Measurements from ENCODE around the gene LST1.
"Not testable (repeated sequence)": the region's sequence is repeated elsewhere in the genome, so short reads cannot be mapped to it uniquely, and the experiment has no call there.

The LST1 gene

GRCh38 chr6:31581434-31582229 is 4.4 kb upstream of the LST1 start:
- no peak for DNase-seq

GRCh38 chr6:31582230-31582643 is 3.8 kb upstream of the LST1 start, which contains the start of gene LTB:
Gene LTB, minus strand, starts transcription at chr6:31582424. Its CDS starts 7 bp downstream, at chr6:31582417.
- DNase-seq: no peak

- no peak for DNase-seq
Observed at GRCh38 chr6:31585491-31585890, 586 bp upstream of the LST1 start.

GRCh38 chr6:31586599-31587281 is 663 bp downstream of the LST1 start:
- DNase-seq: no peak

GRCh38 chr6:31587791-31588777 is 2.0 kb downstream of the LST1 start:
- no peak for DNase-seq

- no peak for DNase-seq
Observed at GRCh38 chr6:31588871-31589650, 3.0 kb downstream of the LST1 start.

- not testable (repeated sequence) for DNase-seq
Observed at GRCh38 chr6:31590691-31591090, 4.6 kb downstream of the LST1 start.

GRCh38 chr6:31592396-31592771 is 6.3 kb downstream of the LST1 start:
- DNase-seq: no peak

- DNase-seq: peak; percentile 6
Observed at GRCh38 chr6:31597006-31597405, 10.9 kb downstream of the LST1 start.

GRCh38 chr6:31607317-31607716 is 21.2 kb downstream of the LST1 start:
- DNase-seq: no peak

- peak; percentile 10 for DNase-seq
Observed at GRCh38 chr6:31609519-31610406, 23.7 kb downstream of the LST1 start.

- DNase-seq: no peak
Observed at GRCh38 chr6:31610968-31611367, 24.9 kb downstream of the LST1 start.

GRCh38 chr6:31614075-31614619 is 28.1 kb downstream of the LST1 start:
- no peak for DNase-seq

GRCh38 chr6:31614684-31615578 is 28.9 kb downstream of the LST1 start, which contains the start of gene AIF1:
Gene AIF1, plus strand, starts transcription at chr6:31615234. Its CDS starts 96 bp downstream, at chr6:31615330.
- DNase-seq: no peak

- DNase-seq: no peak
Observed at GRCh38 chr6:31615748-31616147, 29.7 kb downstream of the LST1 start.

- DNase-seq: no peak
Observed at GRCh38 chr6:31617010-31617409, 30.9 kb downstream of the LST1 start.

GRCh38 chr6:31619805-31620585 is 33.9 kb downstream of the LST1 start:
- DNase-seq: peak; percentile 99

- peak; percentile 87 for DNase-seq
Observed at GRCh38 chr6:31620586-31621319, 34.7 kb downstream of the LST1 start, which contains the start of gene PRRC2A. Gene PRRC2A, plus strand, starts transcription at chr6:31620715. Its CDS starts 2,075 bp downstream, at chr6:31622790.

Data from NCI-H345 (cell line).